Ovary (tissue), 9 donors: ENCODE results near the gene RGS2. TPM values are rescaled to one million over a fixed set of nuclear protein-coding genes. Genes with fewer than 3 reads are reported as not detected.

Experiments
- DNase-seq, 5 donors: peaks; one replicate each; pipeline ENCODE4 v3.0.0-alpha.2; 2019 to 2020
- H3K27ac ChIP-seq, 2 donors: fragments of 200-600 bp; one replicate each; pipeline versions ENCODE4 v1.5.1 to v1.8.0; 2019 to 2022
- H3K27me3 ChIP-seq: fragments of 200-600 bp; one replicate; pipeline ENCODE4 v1.8.0; 2022
- H3K36me3 ChIP-seq: fragments of 200-600 bp; sonication (generic); one replicate; pipeline ENCODE4 v1.5.1; 2019
- H3K4me1 ChIP-seq: one replicate; pipeline ENCODE4 v1.8.1; 2013; ENCODE audit warnings: mild to moderate bottlenecking, moderate library complexity; ENCODE audit not compliant: insufficient read depth
- H3K4me3 ChIP-seq: fragments of 200-600 bp; sonication (generic); one replicate; pipeline ENCODE4 v1.5.1; 2017
- H3K9me3 ChIP-seq, 2 donors: fragments of 200-600 bp in 1 of 2; sonication (generic) in 1 of 2; one replicate each; pipeline versions ENCODE4 v1.5.1 to v1.8.1; 2013 to 2019; ENCODE audit warnings: mild to moderate bottlenecking in 1 of 2, moderate library complexity in 1 of 2
- EP300 ChIP-seq: sonication (generic); formaldehyde crosslinking; IDR thresholded peaks from one replicate; pipeline ENCODE4 v1.6.1; 2017; ENCODE audit warnings: antibody characterized with exemption
- POLR2A ChIP-seq: fragments of 450-650 bp; IDR thresholded peaks from one replicate; pipeline ENCODE4 v1.6.1; 2017; ENCODE audit warnings: antibody characterized with exemption, mild to moderate bottlenecking, moderate library complexity
- WGBS, 3 donors: extraction: QIAGEN DNeasy Blood & Tissue Kit in 1 of 3; methylation state at CpG; one replicate each; pipeline versions ENCODE4 v1.1.5 to v1.1.7; 2013 to 2017; 5-methylcytosine and 5-hydroxymethylcytosine counted together
- intact Hi-C, 4 donors: fragments of 100-400 bp; cut with DNase I; formaldehyde crosslinking; loops; one replicate each; pipeline versions ENCODE4 v1.11.0 to v1.15.1; 2022 to 2023
- polyA plus RNA-seq, 2 donors: library from polyadenylated mRNA; stranded (reverse); fragments of 200-250 nt in 1 of 2; fragments of 350-450 nt in 1 of 2; fragmentation: Illumina TruSeq in 1 of 2; extraction: RNeasy Lipid Tissue Mini Kit (QIAGEN cat#74804) in 1 of 2; gene quantifications; one replicate each; pipeline ENCODE4 v1.2.3, GENCODE V29; 2013 to 2014
- total RNA-seq, 7 donors: library from RNA; depleted of rRNA in 2 of 7; stranded (reverse); fragments of >200 nt in 2 of 7; fragmentation: NEBNext Ultra II Directional in 3 of 7; extraction: Animal tissue kit (Norgen Biotek cat#: 25700) in 3 of 7; gene quantifications; one replicate each; pipeline versions ENCODE4 v1.1.0 to v1.2.4, GENCODE V29; 2016 to 2023
- TF ChIP-seq, protein P1 (sequence below), 3 donors: fragments of 450-650 bp in 2 of 3; fragments of 200-600 bp in 1 of 3; IDR thresholded peaks; one replicate each; pipeline versions ENCODE4 v1.5.1 to v1.8.0; 2016 to 2022; ENCODE audit warnings: antibody characterized with exemption in 3 of 3, mild to moderate bottlenecking in 1 of 3
- donor health status: DM: no; HTN: no; CAD: no; lungs with moderate emphysema.
- donor health status: DM: no; HTN: no; CAD: no.
- donor health status: Bipolar disorder and iron deficiency.
- donor health status: DM: yes; HTN: yes; CAD: no.
- donor health status: DM: no; HTN: no; CAD: no.
- donor health status: DM: yes; HTN: yes; CAD: no.

The RGS2 gene
- total and polyA plus RNA-seq, 9 donors, result 31.0 to 247 (median 56.4) TPM

DNA sequence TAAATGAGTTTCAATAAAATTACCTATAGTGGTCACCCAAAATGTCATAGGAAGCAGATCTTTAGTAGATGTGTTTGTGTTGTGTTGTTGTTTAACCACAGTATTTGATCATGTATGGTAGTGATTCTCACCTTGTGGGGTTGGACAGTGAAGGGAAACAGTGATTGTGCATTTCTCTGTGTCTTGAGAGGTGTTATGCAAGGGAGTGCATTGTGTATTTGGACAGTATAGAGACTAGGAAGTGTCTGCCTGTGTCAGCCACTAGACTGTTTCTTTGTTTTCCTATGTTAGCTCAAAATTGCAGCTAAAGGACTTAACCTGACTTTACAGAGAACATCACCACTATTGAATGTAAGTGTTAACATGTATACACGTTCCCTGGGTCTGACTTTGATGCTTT lies 6.0 kb downstream of the RGS2 start:
- WGBS, 3 donors, result 83 to 95% (median 83%) methylated on average over 1 of the region's 1 CpG
- Histone ChIP-seq H3K27ac (no peak overlapping the region), H3K27me3 (no peaks in the 10 kb centered on the region), H3K4me3 (no peak overlapping the region), H3K9me3 (no peaks in the 10 kb centered on the region), H3K36me3 (no peaks in the 10 kb centered on the region), H3K4me1 (no peaks in the 10 kb centered on the region)
- TF ChIP-seq EP300, result no peak
- TF ChIP-seq, protein P1, sequence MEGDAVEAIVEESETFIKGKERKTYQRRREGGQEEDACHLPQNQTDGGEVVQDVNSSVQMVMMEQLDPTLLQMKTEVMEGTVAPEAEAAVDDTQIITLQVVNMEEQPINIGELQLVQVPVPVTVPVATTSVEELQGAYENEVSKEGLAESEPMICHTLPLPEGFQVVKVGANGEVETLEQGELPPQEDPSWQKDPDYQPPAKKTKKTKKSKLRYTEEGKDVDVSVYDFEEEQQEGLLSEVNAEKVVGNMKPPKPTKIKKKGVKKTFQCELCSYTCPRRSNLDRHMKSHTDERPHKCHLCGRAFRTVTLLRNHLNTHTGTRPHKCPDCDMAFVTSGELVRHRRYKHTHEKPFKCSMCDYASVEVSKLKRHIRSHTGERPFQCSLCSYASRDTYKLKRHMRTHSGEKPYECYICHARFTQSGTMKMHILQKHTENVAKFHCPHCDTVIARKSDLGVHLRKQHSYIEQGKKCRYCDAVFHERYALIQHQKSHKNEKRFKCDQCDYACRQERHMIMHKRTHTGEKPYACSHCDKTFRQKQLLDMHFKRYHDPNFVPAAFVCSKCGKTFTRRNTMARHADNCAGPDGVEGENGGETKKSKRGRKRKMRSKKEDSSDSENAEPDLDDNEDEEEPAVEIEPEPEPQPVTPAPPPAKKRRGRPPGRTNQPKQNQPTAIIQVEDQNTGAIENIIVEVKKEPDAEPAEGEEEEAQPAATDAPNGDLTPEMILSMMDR (IDR thresholded peaks at IDR 0.05), result no peak
- intact Hi-C loops, result loop anchor here in 1 of 4 donors (10.0 kb wide), 1 partner anchor 200 kb away; no protein-coding TSS in a partner anchor
- no peak for DNase-seq

DNA sequence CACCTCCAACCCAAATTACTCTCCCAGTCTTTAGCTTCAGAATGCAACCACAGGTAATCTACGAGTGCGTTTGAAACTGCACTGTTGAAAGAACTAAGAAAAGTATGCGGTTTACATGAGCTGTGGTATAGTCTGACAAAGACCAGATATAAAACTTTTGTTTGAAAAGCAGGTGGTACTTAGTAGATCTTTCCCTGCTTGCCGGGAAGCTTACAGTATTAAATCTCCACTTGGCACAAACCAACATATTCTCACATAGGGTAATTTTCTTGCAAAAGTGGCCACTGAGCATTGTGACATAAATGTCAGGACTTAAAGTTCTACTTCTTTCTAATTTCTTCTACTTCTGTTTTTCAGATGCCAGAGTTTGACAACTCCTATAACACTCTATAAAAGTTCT lies 8.4 kb downstream of the RGS2 start:
- no peak overlapping the region for H3K4me3 ChIP-seq
- TF ChIP-seq, protein P1 (IDR thresholded peaks at IDR 0.05), result no peak
- DNase-seq, result no peak
- no peaks in the 10 kb centered on the region for H3K4me1 ChIP-seq
- no peak overlapping the region for H3K27ac ChIP-seq
- H3K36me3 ChIP-seq, result no peaks in the 10 kb centered on the region
- H3K27me3 ChIP-seq, result no peaks in the 10 kb centered on the region
- intact Hi-C loops, result loop anchor here in 1 of 4 donors (10.0 kb wide), 1 partner anchor 198 kb away; no protein-coding TSS in a partner anchor
- no peaks in the 10 kb centered on the region for H3K9me3 ChIP-seq
- WGBS, 3 donors, result 81 to 85% (median 82%) methylated on average over 4 of the region's 4 CpGs

GRCh38 chr1:192821296-192821695 lies 12.5 kb downstream of the RGS2 start:
- H3K9me3 ChIP-seq, result no peaks in the 10 kb centered on the region
- H3K27me3 ChIP-seq, result no peaks in the 10 kb centered on the region
- H3K4me3 ChIP-seq, result no peak overlapping the region
- no peaks in the 10 kb centered on the region for H3K4me1 ChIP-seq
- H3K36me3 ChIP-seq, result no peaks in the 10 kb centered on the region
- TF ChIP-seq POLR2A (no peak), EP300 (no peak)
- TF ChIP-seq, protein P1 (IDR thresholded peaks at IDR 0.05), result no peak
- 93 to 98% (median 94%) methylated on average over 3 of the region's 3 CpGs for WGBS, 3 donors
- intact Hi-C loops, result no loop called here
- DNase-seq, result no peak
- H3K27ac ChIP-seq, result no peak overlapping the region

DNA sequence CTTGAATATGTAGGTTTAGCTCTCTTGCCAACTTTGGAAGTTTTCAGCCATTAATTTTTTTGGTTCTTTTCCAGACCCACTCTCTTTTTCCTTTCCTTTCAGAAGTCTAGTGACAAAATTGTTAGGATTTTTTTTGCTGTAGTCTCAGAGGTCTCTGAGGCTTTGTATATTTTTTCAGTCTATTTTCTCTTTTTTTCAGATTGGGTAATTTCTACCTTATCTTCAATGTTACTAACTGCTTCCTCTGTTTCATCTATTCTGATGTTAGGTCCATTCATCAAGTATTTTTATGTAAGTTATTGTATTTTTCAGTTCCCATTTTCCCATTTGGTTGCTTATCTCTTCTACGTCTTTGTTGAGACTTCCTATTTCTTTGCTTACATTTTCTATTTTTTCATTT lies 15.7 kb downstream of the RGS2 start:
- H3K27ac ChIP-seq, result no peak overlapping the region
- H3K9me3 ChIP-seq, result no peaks in the 10 kb centered on the region
- TF ChIP-seq, protein P1 (IDR thresholded peaks at IDR 0.05), result no peak
- TF ChIP-seq EP300 (no peak), POLR2A (no peak)
- H3K36me3 ChIP-seq, result no peaks in the 10 kb centered on the region
- no peak overlapping the region for H3K4me3 ChIP-seq
- WGBS, 3 donors, result 0 to 48% (median 0%) methylated on average over 1 of the region's 1 CpG
- intact Hi-C loops, result no loop called here
- H3K27me3 ChIP-seq, result no peaks in the 10 kb centered on the region
- no peak for DNase-seq
- no peaks in the 10 kb centered on the region for H3K4me1 ChIP-seq
